ENCODE measurements around the gene DISP1. TPM values are rescaled to one million over a fixed set of nuclear protein-coding genes. Genes with fewer than 3 reads are reported as not detected.
A peak's percentile ranks its signal among the peaks of the same experiment; 100 is the strongest.

The DISP1 gene
- total RNA-seq, 1 donor from 2014 or later, result 5.9 TPM

DNA sequence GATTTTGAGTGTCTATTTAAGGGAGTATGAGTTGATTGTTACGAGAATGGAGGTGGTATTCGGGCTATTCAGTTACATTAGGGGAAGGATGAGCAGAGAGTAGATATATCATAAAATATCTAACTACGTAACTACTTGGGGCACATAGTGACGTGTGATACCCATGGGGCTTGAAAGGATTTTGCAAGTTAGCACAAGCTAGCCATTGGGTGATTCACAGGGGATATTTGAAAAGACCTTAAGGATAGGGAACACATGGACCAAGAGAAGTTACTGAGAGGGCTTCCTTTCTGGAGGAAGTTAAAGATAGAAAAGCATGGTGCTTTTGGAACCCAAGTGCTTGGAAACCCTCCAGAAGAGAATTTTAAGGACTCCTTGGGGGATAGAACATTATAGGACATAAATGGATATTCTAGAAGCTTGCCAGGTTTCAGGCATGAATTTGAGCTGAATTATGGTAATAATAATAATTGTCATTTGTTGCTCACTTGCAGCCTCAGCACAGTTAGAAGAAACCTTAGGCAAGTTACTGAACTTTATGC lies 5.4 kb downstream of the DISP1 start:
- Mint-ChIP-seq H3K27ac (ENCODE audit: unreplicated experiment) (no peak overlapping the region), H3K4me3 (ENCODE audit: unreplicated experiment) (no peak overlapping the region), H3K27me3 (ENCODE audit: low read depth) (no peaks in the 10 kb centered on the region), H3K9me3 (ENCODE audit: low read depth) (no peaks in the 10 kb centered on the region), H3K4me1 (ENCODE audit: low read depth) (peaks cover 45% of the 10 kb centered on the region), H3K36me3 (ENCODE audit: low read depth) (no peaks in the 10 kb centered on the region)
- TF ChIP-seq, protein P1, sequence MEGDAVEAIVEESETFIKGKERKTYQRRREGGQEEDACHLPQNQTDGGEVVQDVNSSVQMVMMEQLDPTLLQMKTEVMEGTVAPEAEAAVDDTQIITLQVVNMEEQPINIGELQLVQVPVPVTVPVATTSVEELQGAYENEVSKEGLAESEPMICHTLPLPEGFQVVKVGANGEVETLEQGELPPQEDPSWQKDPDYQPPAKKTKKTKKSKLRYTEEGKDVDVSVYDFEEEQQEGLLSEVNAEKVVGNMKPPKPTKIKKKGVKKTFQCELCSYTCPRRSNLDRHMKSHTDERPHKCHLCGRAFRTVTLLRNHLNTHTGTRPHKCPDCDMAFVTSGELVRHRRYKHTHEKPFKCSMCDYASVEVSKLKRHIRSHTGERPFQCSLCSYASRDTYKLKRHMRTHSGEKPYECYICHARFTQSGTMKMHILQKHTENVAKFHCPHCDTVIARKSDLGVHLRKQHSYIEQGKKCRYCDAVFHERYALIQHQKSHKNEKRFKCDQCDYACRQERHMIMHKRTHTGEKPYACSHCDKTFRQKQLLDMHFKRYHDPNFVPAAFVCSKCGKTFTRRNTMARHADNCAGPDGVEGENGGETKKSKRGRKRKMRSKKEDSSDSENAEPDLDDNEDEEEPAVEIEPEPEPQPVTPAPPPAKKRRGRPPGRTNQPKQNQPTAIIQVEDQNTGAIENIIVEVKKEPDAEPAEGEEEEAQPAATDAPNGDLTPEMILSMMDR (IDR thresholded peaks at IDR 0.05), result no peak
- DNase-seq (ENCODE audit: low spot score), result no peak

DNA sequence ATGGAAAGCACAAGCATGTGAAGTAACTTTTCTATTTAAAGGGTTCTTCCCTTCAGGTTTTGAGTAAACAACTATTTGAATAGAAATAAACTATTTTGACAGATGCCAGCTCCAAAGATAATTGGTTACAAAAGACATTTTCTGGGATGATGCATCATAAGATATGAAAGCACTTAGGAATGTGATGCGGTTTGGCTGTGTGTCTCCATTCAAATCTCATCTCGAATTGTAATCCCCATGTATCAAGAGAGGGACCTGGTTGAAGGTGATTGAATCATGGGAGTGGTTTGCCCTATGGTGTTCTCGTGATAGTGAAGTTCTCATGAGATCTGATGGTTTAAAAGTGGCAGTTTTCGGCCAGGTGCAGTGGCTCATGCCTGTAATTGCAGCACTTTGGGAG lies 6.4 kb downstream of the DISP1 start:
- DNase-seq (ENCODE audit: low spot score), result no peak
- Mint-ChIP-seq H3K36me3 (ENCODE audit: low read depth) (no peaks in the 10 kb centered on the region), H3K4me3 (ENCODE audit: unreplicated experiment) (no peak overlapping the region), H3K4me1 (ENCODE audit: low read depth) (peaks cover 42% of the 10 kb centered on the region), H3K9me3 (ENCODE audit: low read depth) (no peaks in the 10 kb centered on the region), H3K27me3 (ENCODE audit: low read depth) (no peaks in the 10 kb centered on the region), H3K27ac (ENCODE audit: unreplicated experiment) (no peak overlapping the region)
- TF ChIP-seq, protein P1 (IDR thresholded peaks at IDR 0.05), result no peak

DNA sequence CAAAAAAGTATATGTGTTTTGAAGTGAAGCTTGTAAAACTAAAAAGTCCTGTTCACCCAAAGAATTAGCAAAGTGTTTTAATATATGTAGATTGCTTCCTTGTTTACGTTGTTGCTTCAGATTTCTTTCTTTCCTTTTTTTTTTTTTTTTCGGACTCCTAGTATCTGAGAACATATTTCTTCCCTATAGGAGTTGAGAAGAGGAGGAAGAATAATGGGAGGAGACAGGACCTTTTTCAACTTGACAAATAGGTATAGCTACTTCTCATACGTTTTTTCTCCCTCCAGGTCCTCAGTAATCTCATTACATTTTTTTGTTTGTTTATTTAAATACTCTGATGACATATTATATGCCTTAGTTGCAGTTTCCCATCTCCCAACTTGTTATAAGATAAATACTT lies 8.9 kb downstream of the DISP1 start:
- TF ChIP-seq, protein P1 (IDR thresholded peaks at IDR 0.05), result no peak
- H3K4me3 Mint-ChIP-seq (ENCODE audit: unreplicated experiment), result no peak overlapping the region
- H3K27me3 Mint-ChIP-seq (ENCODE audit: low read depth), result no peaks in the 10 kb centered on the region
- no peak for DNase-seq (ENCODE audit: low spot score)
- no peak overlapping the region for H3K27ac Mint-ChIP-seq (ENCODE audit: unreplicated experiment)
- no peaks in the 10 kb centered on the region for H3K9me3 Mint-ChIP-seq (ENCODE audit: low read depth)
- H3K4me1 Mint-ChIP-seq (ENCODE audit: low read depth), result peaks cover 20% of the 10 kb centered on the region
- no peaks in the 10 kb centered on the region for H3K36me3 Mint-ChIP-seq (ENCODE audit: low read depth)

DNA sequence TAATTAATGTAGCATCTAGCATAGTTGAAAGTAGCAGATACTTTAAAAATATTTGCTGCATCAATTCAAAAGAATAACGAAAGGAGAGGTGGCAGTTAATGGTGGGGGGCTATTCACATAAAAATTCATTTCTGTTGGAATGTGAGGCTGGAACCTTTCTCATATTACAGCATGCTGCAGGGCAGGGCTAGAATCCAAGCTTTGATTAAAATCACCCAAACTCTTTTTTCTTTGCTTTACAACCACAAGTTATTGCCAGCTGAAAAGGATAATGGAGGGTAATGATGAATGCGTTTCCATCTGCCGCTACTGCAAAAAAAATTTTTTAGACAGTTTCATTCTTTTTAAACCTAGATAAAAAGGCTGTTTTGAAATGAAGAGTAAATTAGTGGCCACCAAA lies 9.8 kb downstream of the DISP1 start:
- DNase-seq (ENCODE audit: low spot score), result no peak
- H3K36me3 Mint-ChIP-seq (ENCODE audit: low read depth), result no peaks in the 10 kb centered on the region
- peak overlapping the region; percentile 6 for H3K4me3 Mint-ChIP-seq (ENCODE audit: unreplicated experiment)
- no peak overlapping the region for H3K27ac Mint-ChIP-seq (ENCODE audit: unreplicated experiment)
- no peaks in the 10 kb centered on the region for H3K9me3 Mint-ChIP-seq (ENCODE audit: low read depth)
- peaks cover 20% of the 10 kb centered on the region for H3K4me1 Mint-ChIP-seq (ENCODE audit: low read depth)
- TF ChIP-seq, protein P1 (IDR thresholded peaks at IDR 0.05), result no peak
- H3K27me3 Mint-ChIP-seq (ENCODE audit: low read depth), result no peaks in the 10 kb centered on the region

DNA sequence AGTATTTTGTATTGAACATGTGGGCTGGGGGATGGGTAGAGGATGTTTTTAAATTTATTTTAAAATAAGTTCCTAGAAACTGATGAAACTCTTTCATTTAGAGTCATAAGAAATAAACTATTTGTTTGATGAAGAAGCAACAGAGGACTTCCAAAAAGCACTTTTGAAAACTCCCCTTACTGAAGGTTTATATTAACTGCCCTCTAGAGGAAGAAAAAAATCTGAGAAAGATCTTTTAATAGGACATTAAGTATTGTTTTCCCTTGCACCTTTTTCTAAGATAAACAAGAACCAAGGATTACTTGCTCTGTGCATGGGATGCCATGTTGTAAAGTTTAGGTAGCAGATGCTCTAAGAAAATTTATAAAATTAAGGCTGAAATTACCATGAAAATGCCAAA lies 14.1 kb downstream of the DISP1 start:
- DNase-seq (ENCODE audit: low spot score), result no peak
- Mint-ChIP-seq H3K27ac (ENCODE audit: unreplicated experiment) (no peak overlapping the region), H3K27me3 (ENCODE audit: low read depth) (no peaks in the 10 kb centered on the region), H3K9me3 (ENCODE audit: low read depth) (no peaks in the 10 kb centered on the region), H3K36me3 (ENCODE audit: low read depth) (no peaks in the 10 kb centered on the region), H3K4me3 (ENCODE audit: unreplicated experiment) (no peak overlapping the region), H3K4me1 (ENCODE audit: low read depth) (peaks cover 18% of the 10 kb centered on the region)
- TF ChIP-seq, protein P1 (IDR thresholded peaks at IDR 0.05), result peak; percentile 65

Data from chondrocyte (in vitro differentiated cells).